ENCODE data around the gene WDR74. TPM values are rescaled to one million over a fixed set of nuclear protein-coding genes. Genes with fewer than 3 reads are reported as not detected.

WDR74 gene
- total and polyA plus RNA-seq, 2 of the 13 experiments (the other 11 are each of a cell fraction or from before 2014, with no cell fraction given), result 77.0 to 83.3 TPM

DNA sequence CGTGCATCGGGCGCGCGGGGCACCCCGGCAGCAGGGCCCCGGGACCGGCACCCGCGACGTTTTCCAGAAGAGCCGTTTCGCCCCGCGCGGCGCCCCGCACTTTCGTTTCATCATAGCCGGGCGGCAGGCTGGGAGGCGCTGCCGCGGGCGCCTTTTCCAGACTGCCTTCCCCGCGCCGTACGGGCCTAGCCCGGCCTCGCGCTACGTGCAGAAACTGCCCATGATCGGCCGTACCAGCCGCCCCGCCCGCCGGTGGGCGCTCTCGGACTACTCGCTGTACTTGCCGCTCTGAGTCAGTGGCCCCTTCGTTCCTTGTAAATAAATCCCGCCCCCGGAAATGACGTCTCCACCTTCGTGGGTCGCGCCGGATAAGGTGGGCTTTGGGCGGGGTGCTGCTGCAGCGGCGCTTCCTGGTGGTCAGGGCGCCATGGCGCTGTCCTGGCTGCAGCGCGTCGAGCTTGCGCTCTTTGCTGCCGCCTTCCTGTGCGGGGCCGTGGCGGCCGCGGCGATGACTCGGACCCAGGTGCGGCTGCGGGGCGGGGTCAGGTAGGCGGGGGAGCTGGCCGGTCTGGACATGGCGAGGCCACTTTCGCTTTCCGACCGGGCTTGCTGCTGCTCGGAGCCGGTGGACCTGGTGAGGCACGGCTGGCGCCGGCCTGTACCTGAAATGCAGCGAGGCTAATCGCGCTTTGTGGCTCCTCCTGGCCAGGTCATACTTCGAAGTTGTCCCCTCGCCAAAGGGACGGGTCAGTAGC is 52.2 kb downstream of the WDR74 start, which contains the start of gene TMEM179B (continued):
- peak; percentile 46; the same call in 1 of the 2 replicates for TF ChIP-seq POGZ (CRISPR knock-in tag; IDR thresholded peaks at IDR 0.05)
- TF ChIP-seq, protein P1, sequence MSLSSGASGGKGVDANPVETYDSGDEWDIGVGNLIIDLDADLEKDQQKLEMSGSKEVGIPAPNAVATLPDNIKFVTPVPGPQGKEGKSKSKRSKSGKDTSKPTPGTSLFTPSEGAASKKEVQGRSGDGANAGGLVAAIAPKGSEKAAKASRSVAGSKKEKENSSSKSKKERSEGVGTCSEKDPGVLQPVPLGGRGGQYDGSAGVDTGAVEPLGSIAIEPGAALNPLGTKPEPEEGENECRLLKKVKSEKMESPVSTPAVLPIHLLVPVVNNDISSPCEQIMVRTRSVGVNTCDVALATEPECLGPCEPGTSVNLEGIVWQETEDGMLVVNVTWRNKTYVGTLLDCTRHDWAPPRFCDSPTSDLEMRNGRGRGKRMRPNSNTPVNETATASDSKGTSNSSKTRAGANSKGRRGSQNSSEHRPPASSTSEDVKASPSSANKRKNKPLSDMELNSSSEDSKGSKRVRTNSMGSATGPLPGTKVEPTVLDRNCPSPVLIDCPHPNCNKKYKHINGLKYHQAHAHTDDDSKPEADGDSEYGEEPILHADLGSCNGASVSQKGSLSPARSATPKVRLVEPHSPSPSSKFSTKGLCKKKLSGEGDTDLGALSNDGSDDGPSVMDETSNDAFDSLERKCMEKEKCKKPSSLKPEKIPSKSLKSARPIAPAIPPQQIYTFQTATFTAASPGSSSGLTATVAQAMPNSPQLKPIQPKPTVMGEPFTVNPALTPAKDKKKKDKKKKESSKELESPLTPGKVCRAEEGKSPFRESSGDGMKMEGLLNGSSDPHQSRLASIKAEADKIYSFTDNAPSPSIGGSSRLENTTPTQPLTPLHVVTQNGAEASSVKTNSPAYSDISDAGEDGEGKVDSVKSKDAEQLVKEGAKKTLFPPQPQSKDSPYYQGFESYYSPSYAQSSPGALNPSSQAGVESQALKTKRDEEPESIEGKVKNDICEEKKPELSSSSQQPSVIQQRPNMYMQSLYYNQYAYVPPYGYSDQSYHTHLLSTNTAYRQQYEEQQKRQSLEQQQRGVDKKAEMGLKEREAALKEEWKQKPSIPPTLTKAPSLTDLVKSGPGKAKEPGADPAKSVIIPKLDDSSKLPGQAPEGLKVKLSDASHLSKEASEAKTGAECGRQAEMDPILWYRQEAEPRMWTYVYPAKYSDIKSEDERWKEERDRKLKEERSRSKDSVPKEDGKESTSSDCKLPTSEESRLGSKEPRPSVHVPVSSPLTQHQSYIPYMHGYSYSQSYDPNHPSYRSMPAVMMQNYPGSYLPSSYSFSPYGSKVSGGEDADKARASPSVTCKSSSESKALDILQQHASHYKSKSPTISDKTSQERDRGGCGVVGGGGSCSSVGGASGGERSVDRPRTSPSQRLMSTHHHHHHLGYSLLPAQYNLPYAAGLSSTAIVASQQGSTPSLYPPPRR (CRISPR knock-in tag; IDR thresholded peaks at IDR 0.05; ENCODE audit: borderline replicate concordance), result peak; percentile 83
- TF ChIP-seq ZMYM4 (CRISPR knock-in tag; IDR thresholded peaks at IDR 0.05), result peak; percentile 65
- TF ChIP-seq ZNF274 (CRISPR knock-in tag; IDR thresholded peaks at IDR 0.05), result peak; percentile 89
- peak; percentile 84; the same call in 1 of the 2 replicates for TF ChIP-seq DNMT1 (CRISPR knock-in tag; IDR thresholded peaks at IDR 0.05)
- TF ChIP-seq, protein P2, sequence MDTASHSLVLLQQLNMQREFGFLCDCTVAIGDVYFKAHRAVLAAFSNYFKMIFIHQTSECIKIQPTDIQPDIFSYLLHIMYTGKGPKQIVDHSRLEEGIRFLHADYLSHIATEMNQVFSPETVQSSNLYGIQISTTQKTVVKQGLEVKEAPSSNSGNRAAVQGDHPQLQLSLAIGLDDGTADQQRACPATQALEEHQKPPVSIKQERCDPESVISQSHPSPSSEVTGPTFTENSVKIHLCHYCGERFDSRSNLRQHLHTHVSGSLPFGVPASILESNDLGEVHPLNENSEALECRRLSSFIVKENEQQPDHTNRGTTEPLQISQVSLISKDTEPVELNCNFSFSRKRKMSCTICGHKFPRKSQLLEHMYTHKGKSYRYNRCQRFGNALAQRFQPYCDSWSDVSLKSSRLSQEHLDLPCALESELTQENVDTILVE (CRISPR knock-in tag; IDR thresholded peaks at IDR 0.05), result peak; percentile 48; the same call in 1 of the 2 replicates
- TF ChIP-seq TMF1 (CRISPR knock-in tag; IDR thresholded peaks at IDR 0.05; ENCODE audit: low read depth), result peak; percentile 95; the same call in 1 of the 2 replicates
- TF ChIP-seq, protein P3, sequence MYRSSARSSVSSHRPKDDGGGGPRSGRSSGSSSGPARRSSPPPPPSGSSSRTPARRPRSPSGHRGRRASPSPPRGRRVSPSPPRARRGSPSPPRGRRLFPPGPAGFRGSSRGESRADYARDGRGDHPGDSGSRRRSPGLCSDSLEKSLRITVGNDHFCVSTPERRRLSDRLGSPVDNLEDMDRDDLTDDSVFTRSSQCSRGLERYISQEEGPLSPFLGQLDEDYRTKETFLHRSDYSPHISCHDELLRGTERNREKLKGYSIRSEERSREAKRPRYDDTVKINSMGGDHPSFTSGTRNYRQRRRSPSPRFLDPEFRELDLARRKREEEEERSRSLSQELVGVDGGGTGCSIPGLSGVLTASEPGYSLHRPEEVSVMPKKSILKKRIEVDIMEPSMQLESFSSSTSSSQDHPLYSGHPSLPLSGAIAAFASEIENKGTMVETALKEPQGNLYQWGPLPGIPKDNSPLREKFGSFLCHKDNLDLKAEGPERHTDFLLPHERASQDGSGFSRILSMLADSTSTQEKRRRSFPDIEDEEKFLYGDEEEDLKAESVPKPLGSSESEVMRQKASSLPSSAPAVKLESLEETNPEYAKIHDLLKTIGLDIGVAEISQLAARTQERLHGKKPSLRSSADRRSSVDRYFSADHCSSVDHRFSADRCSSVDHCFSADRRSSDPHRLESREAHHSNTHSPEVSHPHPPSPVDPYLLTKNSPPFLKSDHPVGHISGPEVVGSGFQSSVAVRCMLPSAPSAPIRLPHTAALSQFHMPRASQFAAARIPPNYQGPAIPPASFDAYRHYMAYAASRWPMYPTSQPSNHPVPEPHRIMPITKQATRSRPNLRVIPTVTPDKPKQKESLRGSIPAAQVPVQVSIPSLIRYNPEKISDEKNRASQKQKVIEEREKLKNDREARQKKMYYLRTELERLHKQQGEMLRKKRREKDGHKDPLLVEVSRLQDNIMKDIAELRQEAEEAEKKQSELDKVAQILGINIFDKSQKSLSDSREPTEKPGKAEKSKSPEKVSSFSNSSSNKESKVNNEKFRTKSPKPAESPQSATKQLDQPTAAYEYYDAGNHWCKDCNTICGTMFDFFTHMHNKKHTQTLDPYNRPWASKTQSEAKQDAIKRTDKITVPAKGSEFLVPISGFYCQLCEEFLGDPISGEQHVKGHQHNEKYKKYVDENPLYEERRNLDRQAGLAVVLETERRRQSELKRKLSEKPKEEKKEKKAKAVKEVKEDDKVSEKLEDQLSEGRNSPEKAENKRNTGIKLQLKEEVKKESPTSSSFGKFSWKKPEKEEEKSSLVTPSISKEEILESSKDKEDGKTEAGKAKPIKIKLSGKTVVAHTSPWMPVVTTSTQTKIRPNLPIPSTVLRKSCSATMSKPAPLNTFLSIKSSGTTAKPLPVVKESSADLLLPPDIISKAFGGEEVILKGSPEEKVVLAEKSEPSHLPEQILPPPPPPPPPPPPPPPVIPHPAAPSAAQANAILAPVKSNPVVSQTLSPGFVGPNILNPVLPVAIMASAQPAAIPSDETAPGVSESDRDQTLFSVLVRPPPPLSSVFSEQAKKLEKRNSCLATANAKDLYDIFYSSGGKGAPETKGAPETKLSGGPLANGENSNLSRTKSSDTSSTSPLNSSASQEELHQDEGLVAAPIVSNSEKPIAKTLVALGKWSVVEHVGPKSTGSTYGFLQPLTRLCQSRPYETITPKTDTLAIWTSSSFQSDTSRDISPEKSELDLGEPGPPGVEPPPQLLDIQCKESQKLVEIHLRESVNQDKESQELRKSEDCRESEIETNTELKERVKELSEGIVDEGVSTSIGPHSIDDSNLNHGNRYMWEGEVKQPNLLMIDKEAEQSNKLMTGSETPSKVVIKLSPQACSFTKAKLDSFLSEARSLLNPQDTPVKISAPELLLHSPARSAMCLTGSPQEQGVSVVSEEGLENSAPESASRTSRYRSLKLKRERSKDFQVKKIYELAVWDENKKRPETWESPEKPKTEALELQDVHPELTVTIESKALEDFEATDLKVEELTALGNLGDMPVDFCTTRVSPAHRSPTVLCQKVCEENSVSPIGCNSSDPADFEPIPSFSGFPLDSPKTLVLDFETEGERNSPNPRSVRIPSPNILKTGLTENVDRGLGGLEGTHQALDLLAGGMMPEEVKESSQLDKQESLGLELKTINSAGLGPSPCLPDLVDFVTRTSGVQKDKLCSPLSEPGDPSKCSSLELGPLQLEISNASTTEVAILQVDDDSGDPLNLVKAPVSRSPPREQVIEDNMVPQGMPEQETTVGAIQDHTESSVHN (CRISPR knock-in tag; IDR thresholded peaks at IDR 0.05), result peak; percentile 97
- 0 out of 2 replicates have a peak, but pooled peaks have one; percentile 44 for TF ChIP-seq MEF2D (CRISPR knock-in tag; IDR thresholded peaks at IDR 0.05)
- TF ChIP-seq ELF1 (CRISPR knock-in tag; IDR thresholded peaks at IDR 0.05), result peak; percentile 94
- peak; percentile 88 for TF ChIP-seq NCOA1 (CRISPR knock-in tag; IDR thresholded peaks at IDR 0.05)
- peak; percentile 87 for TF ChIP-seq KMT2B (CRISPR knock-in tag; IDR thresholded peaks at IDR 0.05)
- TF ChIP-seq ZNF430 (CRISPR knock-in tag; IDR thresholded peaks at IDR 0.05), result 0 out of 2 replicates have a peak, but pooled peaks have one; percentile 40
- TF ChIP-seq ZNF343 (CRISPR knock-in tag; IDR thresholded peaks at IDR 0.05), result peak; percentile 84; the same call in 1 of the 2 replicates

Measured in HepG2 (cell line).